ENCODE results near the gene FAM13A. TPM values are rescaled to one million over a fixed set of nuclear protein-coding genes. Genes with fewer than 3 reads are reported as not detected.
"Not testable (repeated sequence)": the region's sequence is repeated elsewhere in the genome, so short reads cannot be mapped to it uniquely, and the experiment has no call there.

FAM13A gene
- total RNA-seq, 2 experiments from 2014 or later: 2.4 to 3.2 TPM

- Mint-ChIP-seq H3K36me3 (peaks cover 2% of the 10 kb centered on the region), H3K4me1 (peaks cover 2% of the 10 kb centered on the region), H3K9me3 (peaks cover 2% of the 10 kb centered on the region), H3K27ac (no peak overlapping the region), H3K4me3 (no peak overlapping the region), H3K27me3 (no peaks in the 10 kb centered on the region)
- DNase-seq: no peak
Observed at GRCh38 chr4:88933414-88934160, 123.4 kb downstream of the FAM13A start.

- DNase-seq: no peak
- no peak overlapping the region for H3K27ac Mint-ChIP-seq
- H3K4me3 Mint-ChIP-seq: no peak overlapping the region
- peaks cover 2% of the 10 kb centered on the region for H3K36me3 Mint-ChIP-seq
- H3K27me3 Mint-ChIP-seq: no peaks in the 10 kb centered on the region
- peaks cover 5% of the 10 kb centered on the region for H3K4me1 Mint-ChIP-seq
- H3K9me3 Mint-ChIP-seq: peaks cover 6% of the 10 kb centered on the region
Observed at GRCh38 chr4:88928852-88929251, 128.1 kb downstream of the FAM13A start.

DNA sequence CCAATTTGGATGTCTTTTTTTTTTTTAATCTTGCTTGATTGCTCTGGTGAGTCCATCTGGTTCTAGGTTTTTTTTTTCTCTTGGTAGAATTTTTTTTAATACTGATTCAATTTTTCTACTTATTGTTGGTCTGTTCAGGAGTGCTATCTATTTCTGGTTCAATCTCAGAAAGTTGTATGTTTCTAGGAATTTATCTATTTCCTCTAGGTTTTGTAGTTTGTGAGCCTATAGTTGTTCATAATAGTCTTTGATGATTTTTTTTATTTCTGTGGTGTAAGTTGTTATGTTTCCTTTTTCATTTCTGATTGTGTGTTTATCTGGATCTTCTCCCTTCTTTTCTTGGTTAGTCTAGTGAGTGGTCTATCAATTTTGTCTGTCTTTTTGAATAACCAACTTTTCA is 129.6 kb downstream of the FAM13A start:
- no peak for DNase-seq
- H3K4me3 Mint-ChIP-seq: no peak overlapping the region
- peaks cover 6% of the 10 kb centered on the region for H3K9me3 Mint-ChIP-seq
- H3K36me3 Mint-ChIP-seq: peaks cover 2% of the 10 kb centered on the region
- H3K4me1 Mint-ChIP-seq: peaks cover 5% of the 10 kb centered on the region
- H3K27ac Mint-ChIP-seq: no peak overlapping the region
- no peaks in the 10 kb centered on the region for H3K27me3 Mint-ChIP-seq

DNA sequence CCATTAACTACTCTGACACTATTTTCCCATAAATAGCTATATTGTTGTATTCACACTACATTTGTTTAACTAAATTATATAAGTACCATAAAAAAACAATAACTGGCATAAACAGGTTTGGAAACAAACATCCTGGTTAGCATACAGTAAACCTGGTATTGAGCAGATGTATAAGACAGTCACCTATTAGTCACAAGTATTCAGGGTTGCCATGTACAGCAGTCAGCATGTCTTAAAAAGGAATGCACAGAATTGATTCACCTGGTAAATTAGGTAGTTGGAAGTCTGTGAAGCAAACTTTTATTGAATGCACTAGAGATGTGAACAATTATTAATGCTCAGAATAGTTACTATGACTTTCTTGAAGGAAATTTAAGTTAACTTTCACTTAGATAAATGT is 137.9 kb downstream of the FAM13A start:
- no peak for DNase-seq
- no peak overlapping the region for H3K27ac Mint-ChIP-seq
- no peaks in the 10 kb centered on the region for H3K4me1 Mint-ChIP-seq
- H3K4me3 Mint-ChIP-seq: no peak overlapping the region
- peaks cover 2% of the 10 kb centered on the region for H3K9me3 Mint-ChIP-seq
- no peaks in the 10 kb centered on the region for H3K36me3 Mint-ChIP-seq
- H3K27me3 Mint-ChIP-seq: no peaks in the 10 kb centered on the region

- DNase-seq, H3K27me3 Mint-ChIP-seq, H3K9me3 Mint-ChIP-seq, H3K27ac Mint-ChIP-seq, H3K4me3 Mint-ChIP-seq, H3K4me1 Mint-ChIP-seq, H3K36me3 Mint-ChIP-seq: not testable (repeated sequence)
Observed at GRCh38 chr4:88913181-88913580, 143.8 kb downstream of the FAM13A start.

DNA sequence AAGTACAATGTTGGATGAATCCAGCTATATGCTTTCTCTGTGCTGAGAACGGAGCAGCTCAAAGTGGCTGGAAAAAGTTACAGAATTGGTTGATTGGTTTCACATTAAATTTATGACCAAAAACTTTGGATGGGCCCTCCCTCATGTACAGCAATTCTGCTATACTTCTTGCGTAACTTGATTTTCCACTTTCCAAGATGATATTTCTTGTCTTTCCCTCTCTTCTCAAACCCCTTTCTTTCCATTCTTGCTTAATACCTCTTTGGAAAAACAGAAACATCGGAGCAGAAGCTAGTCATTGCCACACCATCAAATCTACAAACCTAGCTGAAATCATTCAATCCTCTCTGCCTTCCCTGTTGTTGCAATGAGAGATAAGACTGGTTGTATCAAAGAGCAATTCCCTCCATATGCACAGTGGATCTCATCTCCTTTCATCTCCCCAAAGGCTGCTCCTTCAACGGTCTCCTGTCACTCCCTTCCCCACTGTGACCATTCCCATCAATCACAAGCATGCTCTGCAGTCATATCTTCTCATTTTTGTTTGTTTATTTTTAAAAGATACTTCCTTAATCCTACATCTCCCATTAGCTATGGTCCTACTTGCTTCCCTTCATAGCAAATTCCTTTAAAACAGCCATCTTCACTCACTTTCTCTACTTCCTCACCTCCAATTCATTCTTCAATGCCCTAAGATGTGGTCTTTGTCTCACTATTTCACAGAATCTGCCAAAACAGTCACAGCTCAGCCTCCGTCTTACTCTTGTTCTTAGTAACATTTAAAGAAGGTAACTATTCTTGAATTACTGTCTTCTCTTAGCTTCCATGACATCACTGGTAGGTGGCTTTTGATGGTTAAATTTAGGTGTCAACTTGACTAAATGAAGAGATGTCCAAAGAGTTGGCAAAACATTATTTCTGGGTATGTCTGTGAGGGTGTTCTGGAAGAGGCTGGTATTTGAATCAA is 145.5 kb downstream of the FAM13A start:
- no peak overlapping the region for H3K4me3 Mint-ChIP-seq
- peaks cover 4% of the 10 kb centered on the region for H3K27me3 Mint-ChIP-seq
- H3K36me3 Mint-ChIP-seq: no peaks in the 10 kb centered on the region
- H3K27ac Mint-ChIP-seq: no peak overlapping the region
- no peaks in the 10 kb centered on the region for H3K4me1 Mint-ChIP-seq
- H3K9me3 Mint-ChIP-seq: no peaks in the 10 kb centered on the region
- no peak for DNase-seq

DNA sequence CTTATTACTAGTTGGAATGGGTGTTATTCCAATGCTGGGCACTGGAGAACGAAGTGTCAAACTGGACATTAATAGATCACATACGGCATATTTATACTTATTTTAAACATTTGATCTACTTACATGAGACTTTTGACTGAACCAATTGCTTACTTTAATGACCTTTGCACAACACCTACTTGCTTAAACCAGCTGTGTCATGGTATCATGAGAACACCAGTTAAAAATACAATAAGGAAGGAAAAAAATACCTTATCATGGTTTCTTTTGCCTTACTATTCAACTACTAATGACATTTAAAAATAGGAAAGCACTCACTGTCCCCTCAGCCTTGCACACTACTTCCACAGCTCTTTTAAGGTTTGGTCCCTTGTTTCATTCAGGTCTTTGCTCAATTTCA is 146.9 kb downstream of the FAM13A start:
- H3K4me3 Mint-ChIP-seq: no peak overlapping the region

GRCh38 chr4:88908521-88908920 is 148.5 kb downstream of the FAM13A start:
- H3K4me1 Mint-ChIP-seq: no peaks in the 10 kb centered on the region
- no peak overlapping the region for H3K4me3 Mint-ChIP-seq
- no peak overlapping the region for H3K27ac Mint-ChIP-seq
- no peaks in the 10 kb centered on the region for H3K36me3 Mint-ChIP-seq
- H3K27me3 Mint-ChIP-seq: peaks cover 4% of the 10 kb centered on the region
- H3K9me3 Mint-ChIP-seq: peaks cover 3% of the 10 kb centered on the region
- DNase-seq: no peak

More for the DNA sequence above, 146.9 kb downstream of the FAM13A start:
- Mint-ChIP-seq H3K4me1 (no peaks in the 10 kb centered on the region), H3K27ac (no peak overlapping the region), H3K36me3 (no peaks in the 10 kb centered on the region), H3K9me3 (no peaks in the 10 kb centered on the region), H3K27me3 (peaks cover 4% of the 10 kb centered on the region)
- no peak for DNase-seq

DNA sequence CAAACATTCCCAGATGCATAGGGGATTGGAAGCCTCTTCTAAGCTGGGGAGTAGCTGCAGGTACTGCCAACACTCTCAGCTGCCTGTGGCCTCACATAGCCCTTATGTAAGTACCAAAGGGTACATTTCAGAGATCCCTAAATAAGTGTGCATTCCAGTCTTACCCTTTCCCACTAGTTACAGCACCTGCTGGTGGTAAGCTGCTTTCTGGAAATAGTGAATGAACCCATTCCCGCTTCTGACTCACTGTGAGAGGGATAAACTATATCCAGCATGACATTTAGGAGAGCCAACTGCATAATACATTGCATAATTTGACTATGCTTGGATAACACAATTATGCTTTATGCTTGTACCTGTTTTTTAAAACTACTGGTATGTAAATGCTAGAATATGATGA is 149.0 kb downstream of the FAM13A start:
- Mint-ChIP-seq H3K27ac (no peak overlapping the region), H3K27me3 (peaks cover 4% of the 10 kb centered on the region), H3K36me3 (no peaks in the 10 kb centered on the region), H3K9me3 (peaks cover 3% of the 10 kb centered on the region), H3K4me3 (no peak overlapping the region), H3K4me1 (no peaks in the 10 kb centered on the region)
- no peak for DNase-seq

DNA sequence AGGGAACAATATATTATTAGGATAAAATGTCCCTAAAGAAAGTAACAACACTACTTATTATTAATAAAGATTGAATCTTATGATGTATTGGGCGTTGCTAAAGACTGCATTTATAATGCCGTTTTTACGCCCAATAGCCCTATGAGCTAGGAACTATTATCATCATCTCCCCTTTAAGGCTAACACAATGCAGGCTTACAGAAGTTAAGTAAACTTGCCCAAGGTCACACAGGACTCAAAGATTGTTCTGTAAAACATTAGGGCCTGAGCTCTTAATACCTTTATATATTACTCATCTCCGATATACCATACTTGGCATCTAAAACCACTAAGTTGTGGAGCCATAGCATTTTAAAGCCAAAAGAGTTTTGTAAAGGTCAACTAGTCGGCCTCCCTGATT is 149.5 kb downstream of the FAM13A start:
- H3K9me3 Mint-ChIP-seq: peaks cover 3% of the 10 kb centered on the region
- H3K27ac Mint-ChIP-seq: no peak overlapping the region
- H3K27me3 Mint-ChIP-seq: peaks cover 4% of the 10 kb centered on the region
- DNase-seq: no peak
- no peaks in the 10 kb centered on the region for H3K36me3 Mint-ChIP-seq
- no peak overlapping the region for H3K4me3 Mint-ChIP-seq
- H3K4me1 Mint-ChIP-seq: no peaks in the 10 kb centered on the region

DNA sequence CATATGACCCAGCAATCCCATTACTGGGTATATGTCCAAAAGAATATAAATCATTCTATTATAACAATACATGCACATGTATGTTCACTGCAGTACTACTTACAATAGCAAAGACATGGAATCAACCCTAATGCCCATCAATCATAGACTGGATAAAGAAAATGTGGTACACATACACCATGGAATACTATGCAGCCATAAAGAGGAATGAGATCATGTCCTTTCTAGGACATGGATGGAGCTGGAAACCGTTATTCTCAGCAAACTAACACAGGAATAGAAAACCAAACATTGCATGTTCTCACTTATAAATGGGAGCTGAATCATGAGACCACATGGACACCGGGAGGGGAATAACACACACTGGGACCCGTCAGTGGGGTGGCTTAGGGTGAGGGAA is 152.7 kb downstream of the FAM13A start:
- H3K27ac Mint-ChIP-seq, H3K4me1 Mint-ChIP-seq, DNase-seq, H3K4me3 Mint-ChIP-seq, H3K36me3 Mint-ChIP-seq, H3K27me3 Mint-ChIP-seq: not testable (repeated sequence)
- peaks cover 13% of the 10 kb centered on the region for H3K9me3 Mint-ChIP-seq

- DNase-seq: no peak
- Mint-ChIP-seq H3K4me3 (no peak overlapping the region), H3K36me3 (peaks cover 1% of the 10 kb centered on the region), H3K4me1 (no peaks in the 10 kb centered on the region), H3K27ac (no peak overlapping the region), H3K9me3 (peaks cover 15% of the 10 kb centered on the region), H3K27me3 (peaks cover 4% of the 10 kb centered on the region)
Observed at GRCh38 chr4:88900432-88900831, 156.6 kb downstream of the FAM13A start.

DNA sequence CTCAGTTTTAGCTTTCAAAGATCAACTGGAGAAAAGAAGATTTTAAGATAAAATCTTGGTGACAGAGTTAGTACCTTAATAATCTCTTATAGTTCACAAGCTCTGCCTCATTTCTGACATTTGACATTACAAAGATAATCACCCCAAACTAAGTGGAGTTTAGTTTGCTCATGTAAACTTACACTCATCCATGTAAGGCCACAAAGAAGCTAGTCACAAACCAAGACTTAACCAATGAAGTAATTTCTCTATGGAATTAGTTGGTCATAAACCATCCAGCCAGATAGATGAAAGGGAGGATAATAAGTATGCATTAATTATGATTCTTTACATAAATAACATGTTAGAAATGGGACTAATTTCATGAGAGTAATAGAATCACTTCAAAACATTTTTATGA is 159.2 kb downstream of the FAM13A start:
- Mint-ChIP-seq H3K4me3 (no peak overlapping the region), H3K27me3 (peaks cover 4% of the 10 kb centered on the region), H3K36me3 (peaks cover 1% of the 10 kb centered on the region), H3K27ac (no peak overlapping the region), H3K4me1 (no peaks in the 10 kb centered on the region), H3K9me3 (peaks cover 11% of the 10 kb centered on the region)
- DNase-seq: no peak

DNA sequence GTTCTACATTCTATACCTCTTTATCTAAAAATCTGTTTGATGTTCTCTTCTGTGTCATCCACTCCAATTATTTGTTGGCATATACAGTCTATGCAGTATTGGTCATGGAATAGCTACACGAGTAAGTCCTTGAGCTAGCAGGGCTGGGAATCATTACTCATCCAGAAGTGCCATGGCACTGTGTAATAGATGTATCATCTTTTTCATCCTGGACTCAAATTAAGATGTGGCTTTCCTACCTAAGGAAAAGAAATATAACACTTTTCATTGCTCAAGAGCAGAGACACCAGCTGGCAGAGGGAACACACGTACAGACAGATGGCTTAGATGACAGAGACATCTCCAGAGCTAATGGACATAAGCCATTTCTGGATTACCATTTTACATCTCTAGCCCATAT is 159.8 kb downstream of the FAM13A start:
- Mint-ChIP-seq H3K9me3 (peaks cover 11% of the 10 kb centered on the region), H3K4me3 (no peak overlapping the region), H3K27me3 (peaks cover 4% of the 10 kb centered on the region), H3K36me3 (peaks cover 1% of the 10 kb centered on the region), H3K27ac (no peak overlapping the region), H3K4me1 (no peaks in the 10 kb centered on the region)
- no peak for DNase-seq

GRCh38 chr4:88893961-88894360 is 163.0 kb downstream of the FAM13A start:
- Mint-ChIP-seq H3K36me3 (no peaks in the 10 kb centered on the region), H3K27ac (no peak overlapping the region), H3K4me3 (no peak overlapping the region), H3K27me3 (no peaks in the 10 kb centered on the region), H3K4me1 (no peaks in the 10 kb centered on the region), H3K9me3 (peaks cover 2% of the 10 kb centered on the region)
- DNase-seq: no peak

Measured in activated naive CD8-positive, alpha-beta T cell treated with anti-CD3 and anti-CD28 coated beads for 36 hours (primary cell).